Loucy (cell line): ENCODE measurements around the gene WWOX.

Experiments used
- CTCF ChIP-seq: fragments of 200-600 bp; sonication (generic); conservative IDR thresholded peaks from 2 replicates; pipeline ENCODE4 v1.5.1; 2014; ENCODE audit warnings: mild to moderate bottlenecking, antibody characterized with exemption, low read length
- EZH2phosphoT487 ChIP-seq: fragments of 200-600 bp; IDR thresholded peaks from 2 replicates; pipeline ENCODE4 v1.6.1; 2018; ENCODE audit warnings: antibody characterized with exemption, mild to moderate bottlenecking, moderate library complexity, borderline replicate concordance

GRCh38 chr16:78903843-78904242, 804.4 kb downstream of the WWOX start:
- TF ChIP-seq CTCF (no peak), EZH2phosphoT487 (no peak)
